ENCODE results near the gene RNF212. TPM values are rescaled to one million over a fixed set of nuclear protein-coding genes. Genes with fewer than 3 reads are reported as not detected.

Gene RNF212, protein sequence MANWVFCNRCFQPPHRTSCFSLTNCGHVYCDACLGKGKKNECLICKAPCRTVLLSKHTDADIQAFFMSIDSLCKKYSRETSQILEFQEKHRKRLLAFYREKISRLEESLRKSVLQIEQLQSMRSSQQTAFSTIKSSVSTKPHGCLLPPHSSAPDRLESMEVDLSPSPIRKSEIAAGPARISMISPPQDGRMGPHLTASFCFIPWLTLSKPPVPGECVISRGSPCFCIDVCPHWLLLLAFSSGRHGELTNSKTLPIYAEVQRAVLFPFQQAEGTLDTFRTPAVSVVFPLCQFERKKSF
- total RNA-seq, result 10 to 100 TPM in 1 of 4 donors, 1 to 10 TPM in 2, under 1 TPM in 1; 0.77 to 13.5 (median 5.2) TPM

DNA sequence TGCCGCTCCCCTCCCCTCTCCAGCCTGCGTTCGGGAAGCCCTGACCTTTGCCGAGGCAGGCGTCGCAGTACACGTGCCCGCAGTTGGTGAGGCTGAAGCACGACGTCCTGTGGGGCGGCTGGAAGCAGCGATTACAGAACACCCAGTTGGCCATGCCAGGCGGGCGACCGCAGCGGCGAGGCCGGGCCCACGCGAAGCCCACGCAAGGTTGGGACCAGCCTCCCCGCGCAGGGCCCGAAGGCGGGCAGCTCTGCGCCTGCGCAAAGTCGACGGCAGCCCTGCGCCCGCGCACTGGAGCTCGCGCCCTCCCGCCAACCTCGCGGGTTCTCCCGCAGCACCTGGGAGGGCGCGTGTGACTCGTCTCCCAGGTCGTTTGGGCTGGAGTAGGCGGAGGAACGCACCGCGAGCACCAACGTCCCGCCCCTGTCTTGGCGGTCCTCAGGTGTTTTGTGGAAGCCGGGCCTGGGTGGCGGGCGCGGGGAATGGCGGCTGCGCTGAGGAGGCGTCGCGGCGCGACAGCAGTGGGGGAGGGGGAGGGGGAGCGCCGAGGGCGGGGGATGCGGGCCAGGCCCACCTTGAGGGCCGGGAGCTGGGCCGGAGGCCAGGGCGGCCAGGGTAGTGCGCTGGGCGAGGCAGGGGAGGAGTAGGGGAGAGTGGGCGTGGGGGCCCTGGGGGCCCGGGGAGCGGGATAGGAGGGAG is at the start of gene RNF212:
RNF212 (minus strand) TSS at position 254 of the 699 bp plus-strand sequence; CDS start at position 154, 100 bp downstream.
- Histone ChIP-seq H3K27ac (no peak within 1 kb of the TSS), H3K4me3 (peak within 1 kb of the TSS; percentile 16 to 39), H3K9me3 (no peaks in the 10 kb centered on the region), H3K4me1 (no peaks in the 10 kb centered on the region), H3K36me3 (no peaks in the 10 kb centered on the region), H3K27me3 (no peaks in the 10 kb centered on the region)
- peak in 1 of 2 donors; percentile 42 for DNase-seq
- intact Hi-C loops (cut with DNase I; ENCODE audit: low total_unique reads), result no loop called here
- TF ChIP-seq, protein P1, sequence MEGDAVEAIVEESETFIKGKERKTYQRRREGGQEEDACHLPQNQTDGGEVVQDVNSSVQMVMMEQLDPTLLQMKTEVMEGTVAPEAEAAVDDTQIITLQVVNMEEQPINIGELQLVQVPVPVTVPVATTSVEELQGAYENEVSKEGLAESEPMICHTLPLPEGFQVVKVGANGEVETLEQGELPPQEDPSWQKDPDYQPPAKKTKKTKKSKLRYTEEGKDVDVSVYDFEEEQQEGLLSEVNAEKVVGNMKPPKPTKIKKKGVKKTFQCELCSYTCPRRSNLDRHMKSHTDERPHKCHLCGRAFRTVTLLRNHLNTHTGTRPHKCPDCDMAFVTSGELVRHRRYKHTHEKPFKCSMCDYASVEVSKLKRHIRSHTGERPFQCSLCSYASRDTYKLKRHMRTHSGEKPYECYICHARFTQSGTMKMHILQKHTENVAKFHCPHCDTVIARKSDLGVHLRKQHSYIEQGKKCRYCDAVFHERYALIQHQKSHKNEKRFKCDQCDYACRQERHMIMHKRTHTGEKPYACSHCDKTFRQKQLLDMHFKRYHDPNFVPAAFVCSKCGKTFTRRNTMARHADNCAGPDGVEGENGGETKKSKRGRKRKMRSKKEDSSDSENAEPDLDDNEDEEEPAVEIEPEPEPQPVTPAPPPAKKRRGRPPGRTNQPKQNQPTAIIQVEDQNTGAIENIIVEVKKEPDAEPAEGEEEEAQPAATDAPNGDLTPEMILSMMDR (IDR thresholded peaks at IDR 0.05), result no peak
- peak in 1 of 2 donors; percentile 24 for TF ChIP-seq POLR2A (IDR thresholded peaks at IDR 0.05)

DNA sequence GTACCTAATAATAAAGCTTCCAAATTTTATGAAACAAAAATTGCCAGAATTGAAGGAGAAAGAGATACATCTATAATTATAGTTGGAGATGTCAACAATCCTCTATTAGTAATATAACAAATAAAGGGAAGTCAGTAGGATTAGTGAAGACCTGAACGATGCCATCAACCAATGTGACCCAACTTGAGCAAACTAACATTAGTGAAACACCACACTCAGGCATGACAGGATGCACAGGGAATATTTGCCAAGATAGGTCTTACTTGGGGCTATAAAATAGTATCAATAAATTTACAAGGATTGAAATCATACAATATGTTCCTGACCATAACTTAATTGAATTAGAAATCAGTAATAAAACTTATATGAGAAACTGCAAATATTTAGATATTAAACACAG is 47.0 kb upstream of the RNF212 start:
- intact Hi-C loops (cut with DNase I; ENCODE audit: low total_unique reads), result no loop called here
- H3K27me3 ChIP-seq, result no peaks in the 10 kb centered on the region
- no peak for DNase-seq
- H3K27ac ChIP-seq, result no peak overlapping the region
- H3K9me3 ChIP-seq, result no peaks in the 10 kb centered on the region
- H3K4me3 ChIP-seq, result no peak overlapping the region
- H3K36me3 ChIP-seq, result no peaks in the 10 kb centered on the region
- TF ChIP-seq, protein P1 (IDR thresholded peaks at IDR 0.05), result no peak
- no peak for TF ChIP-seq POLR2A (IDR thresholded peaks at IDR 0.05)
- no peaks in the 10 kb centered on the region for H3K4me1 ChIP-seq

DNA sequence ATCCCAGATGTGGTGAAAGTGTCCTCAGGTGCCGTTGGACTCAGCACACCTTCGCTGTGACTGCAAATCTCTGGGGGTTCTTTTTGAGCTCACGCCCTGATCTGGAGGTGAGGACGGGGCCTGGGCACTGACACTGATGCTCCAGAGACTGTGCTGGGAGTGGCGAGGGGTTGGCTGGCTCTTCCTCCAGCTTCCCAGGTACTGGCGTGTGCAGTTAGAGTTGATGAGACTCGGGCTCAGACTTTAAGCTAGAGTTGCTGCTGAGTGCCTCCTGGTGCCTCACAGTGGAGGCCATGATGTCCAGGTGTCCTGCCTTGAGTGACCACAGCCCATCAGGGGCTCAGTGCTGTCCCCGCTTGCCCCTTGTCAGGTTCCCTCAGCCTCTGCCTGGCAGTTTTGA is 42.7 kb upstream of the RNF212 start:
- H3K4me1 ChIP-seq, result no peaks in the 10 kb centered on the region
- TF ChIP-seq, protein P1 (IDR thresholded peaks at IDR 0.05), result no peak
- no peak for TF ChIP-seq POLR2A (IDR thresholded peaks at IDR 0.05)
- no peak overlapping the region for H3K27ac ChIP-seq
- H3K36me3 ChIP-seq, result no peaks in the 10 kb centered on the region
- no peaks in the 10 kb centered on the region for H3K27me3 ChIP-seq
- intact Hi-C loops (cut with DNase I; ENCODE audit: low total_unique reads), result no loop called here
- no peak overlapping the region for H3K4me3 ChIP-seq
- no peak for DNase-seq
- no peaks in the 10 kb centered on the region for H3K9me3 ChIP-seq

DNA sequence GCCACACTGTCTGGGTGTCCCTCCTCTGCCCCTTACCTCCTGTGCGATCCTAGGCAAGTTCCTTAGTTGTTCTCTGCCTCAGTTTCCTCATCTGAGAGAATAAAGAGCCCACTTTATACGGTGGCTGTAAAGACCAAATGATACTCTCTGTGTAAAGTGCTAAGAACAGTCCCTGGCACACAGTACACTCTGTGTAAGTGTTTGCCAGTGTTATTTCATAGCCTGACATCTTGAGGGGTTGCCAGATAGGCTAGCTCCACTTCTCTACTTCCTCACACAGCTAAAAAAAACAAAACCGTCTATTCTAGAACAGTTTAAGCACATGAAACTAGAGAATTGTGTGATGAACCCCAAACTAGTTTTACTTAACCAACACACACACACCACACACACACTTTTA is 42.0 kb upstream of the RNF212 start:
- no peak overlapping the region for H3K4me3 ChIP-seq
- no peak for DNase-seq

More for the DNA sequence above, 42.0 kb upstream of the RNF212 start:
- H3K27ac ChIP-seq, result no peak overlapping the region
- H3K27me3 ChIP-seq, result no peaks in the 10 kb centered on the region
- no peaks in the 10 kb centered on the region for H3K36me3 ChIP-seq
- H3K9me3 ChIP-seq, result no peaks in the 10 kb centered on the region
- TF ChIP-seq, protein P1 (IDR thresholded peaks at IDR 0.05), result no peak
- no peak for TF ChIP-seq POLR2A (IDR thresholded peaks at IDR 0.05)
- no peaks in the 10 kb centered on the region for H3K4me1 ChIP-seq
- intact Hi-C loops (cut with DNase I; ENCODE audit: low total_unique reads), result no loop called here

Data from uterus (tissue), 4 donors.